Heart left ventricle (tissue), 13 donors: Measurements from ENCODE around the gene VPS37B.

Experiments used
- CTCF ChIP-seq, 12 donors: fragments of 200-600 bp; sonication (generic) in 4 of 12; IDR thresholded peaks; one replicate each; pipeline versions ENCODE4 v1.5.0 to v1.8.0; 2018 to 2022; ENCODE audit warnings: antibody characterized with exemption in 12 of 12, mild to moderate bottlenecking in 5 of 12
- POLR2A ChIP-seq, 2 donors: fragments of 450-650 bp; IDR thresholded peaks; one replicate each; pipeline ENCODE4 v1.6.1; 2017; ENCODE audit warnings: antibody characterized with exemption in 2 of 2, mild to moderate bottlenecking in 2 of 2, moderate library complexity in 2 of 2
- donor health status: ischemic (EF 13 %, LVEDD 7.1; RV severe dilation, severe dysfunction).
- donor health status: DM: no; HTN: yes; CAD: no.
- donor health status: DM: no; HTN: no; CAD: no.
- donor health status: ischemic (EF 25% LVEDD 6.9; RV normal size, moderate dysfunction).
- donor health status: ischemic (EF 25% LVEDD 5.7; RV mildly dilated, moderate dysfunction).
- donor health status: ischemic (EF 35%, LVEDD 5.7; RV mildly dilated, moderate dysfunction).
- donor health status: nonischemic (EF 11% LVEDD 7.7; RV severe dilation, severe dysfunction).
- donor health status: DM: yes; HTN: yes; CAD: no.
- donor health status: PGD.
- donor health status: ischemic (EF 29% LVEDD 5.4; RV normal size, mild dysfunction).
- donor health status: nonischemic (EF 23%, LVEDD 6.1; RV moderate dilation, normal function).

- TF ChIP-seq CTCF (IDR thresholded peaks at IDR 0.05), result no peak
- TF ChIP-seq POLR2A (IDR thresholded peaks at IDR 0.05), result no peak
These were observed 39.4 kb upstream of the VPS37B start for GRCh38 chr12:122935318-122935717.
